ENCODE measurements around the gene OR6X1.

OR6X1 gene, protein sequence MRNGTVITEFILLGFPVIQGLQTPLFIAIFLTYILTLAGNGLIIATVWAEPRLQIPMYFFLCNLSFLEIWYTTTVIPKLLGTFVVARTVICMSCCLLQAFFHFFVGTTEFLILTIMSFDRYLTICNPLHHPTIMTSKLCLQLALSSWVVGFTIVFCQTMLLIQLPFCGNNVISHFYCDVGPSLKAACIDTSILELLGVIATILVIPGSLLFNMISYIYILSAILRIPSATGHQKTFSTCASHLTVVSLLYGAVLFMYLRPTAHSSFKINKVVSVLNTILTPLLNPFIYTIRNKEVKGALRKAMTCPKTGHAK

DNA sequence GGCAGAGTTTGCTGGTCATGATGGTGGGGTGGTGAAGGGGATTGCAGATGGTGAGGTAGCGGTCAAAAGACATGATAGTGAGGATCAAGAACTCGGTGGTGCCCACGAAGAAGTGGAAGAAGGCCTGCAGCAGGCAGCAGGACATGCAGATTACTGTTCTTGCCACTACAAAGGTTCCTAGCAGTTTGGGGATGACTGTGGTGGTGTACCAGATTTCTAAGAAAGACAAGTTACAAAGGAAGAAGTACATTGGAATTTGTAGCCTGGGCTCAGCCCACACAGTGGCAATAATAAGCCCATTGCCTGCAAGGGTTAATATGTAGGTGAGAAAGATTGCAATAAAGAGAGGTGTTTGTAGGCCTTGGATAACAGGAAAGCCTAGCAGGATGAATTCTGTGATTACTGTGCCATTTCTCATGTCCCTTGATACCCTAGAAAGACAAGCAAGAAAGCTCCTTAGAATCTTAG is at the start of gene OR6X1:
OR6X1 (minus strand) TSS at position 418 of the 468 bp plus-strand sequence; CDS start at position 418, 0 bp downstream.
- no peak for DNase-seq

DNA sequence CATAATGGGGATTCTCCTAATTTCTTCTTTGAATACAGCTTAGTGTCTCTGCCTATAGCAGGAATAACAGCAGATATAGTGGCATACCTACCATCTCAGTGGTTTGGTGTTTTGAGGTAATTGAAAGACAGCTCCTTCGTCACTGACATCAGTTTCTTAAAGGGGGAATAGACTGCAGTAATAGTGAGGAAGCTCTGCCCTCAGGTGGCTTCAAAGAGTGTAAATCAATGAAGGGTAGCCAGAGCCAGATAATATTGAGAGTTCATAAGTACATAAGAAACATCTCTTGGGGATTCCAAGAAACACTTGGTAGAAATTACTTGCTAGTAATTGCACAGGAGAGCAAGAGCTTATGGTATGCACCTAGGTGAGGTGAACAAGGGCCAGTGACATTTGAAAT is 47.4 kb upstream of the OR6X1 start:
- no peak for DNase-seq

DNA sequence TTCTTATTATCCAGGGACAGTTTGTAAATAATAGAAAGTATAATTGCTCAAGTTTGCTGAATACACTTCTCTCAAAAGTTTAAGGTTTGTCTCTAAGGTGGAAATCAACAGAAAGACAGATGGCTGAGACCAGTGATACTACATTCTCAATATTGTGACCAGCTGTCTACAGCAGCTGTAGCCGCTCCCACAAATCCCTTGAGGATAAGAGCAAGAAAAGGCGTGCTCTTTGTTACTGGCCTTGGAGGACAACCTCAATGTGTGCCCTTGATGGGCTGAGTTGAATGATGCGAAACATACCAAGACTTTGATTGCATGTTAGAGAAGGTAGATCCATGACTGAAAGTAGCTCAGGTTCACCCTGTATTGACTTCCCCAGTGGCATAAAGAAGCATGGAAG is 45.7 kb upstream of the OR6X1 start:
- DNase-seq = no peak

DNA sequence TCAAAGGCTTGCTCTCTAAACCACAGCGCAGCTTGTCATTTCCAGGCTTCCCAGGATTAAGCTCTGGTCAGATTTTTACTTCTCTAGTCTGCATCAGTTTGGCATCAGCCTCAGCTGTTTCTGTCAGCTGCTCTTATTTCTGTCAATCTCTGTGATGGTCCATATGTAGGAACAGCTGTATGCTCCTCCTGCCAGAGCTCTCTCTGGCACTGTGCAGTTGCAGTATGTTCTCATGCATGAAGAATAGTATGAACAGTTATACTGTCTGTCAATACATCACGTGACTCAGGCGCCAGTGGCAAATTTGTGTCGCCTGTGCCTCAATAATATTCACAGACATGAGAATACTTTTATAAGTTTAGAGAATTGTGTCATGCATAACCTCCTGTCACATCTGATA is 45.1 kb upstream of the OR6X1 start:
- DNase-seq = no peak

DNA sequence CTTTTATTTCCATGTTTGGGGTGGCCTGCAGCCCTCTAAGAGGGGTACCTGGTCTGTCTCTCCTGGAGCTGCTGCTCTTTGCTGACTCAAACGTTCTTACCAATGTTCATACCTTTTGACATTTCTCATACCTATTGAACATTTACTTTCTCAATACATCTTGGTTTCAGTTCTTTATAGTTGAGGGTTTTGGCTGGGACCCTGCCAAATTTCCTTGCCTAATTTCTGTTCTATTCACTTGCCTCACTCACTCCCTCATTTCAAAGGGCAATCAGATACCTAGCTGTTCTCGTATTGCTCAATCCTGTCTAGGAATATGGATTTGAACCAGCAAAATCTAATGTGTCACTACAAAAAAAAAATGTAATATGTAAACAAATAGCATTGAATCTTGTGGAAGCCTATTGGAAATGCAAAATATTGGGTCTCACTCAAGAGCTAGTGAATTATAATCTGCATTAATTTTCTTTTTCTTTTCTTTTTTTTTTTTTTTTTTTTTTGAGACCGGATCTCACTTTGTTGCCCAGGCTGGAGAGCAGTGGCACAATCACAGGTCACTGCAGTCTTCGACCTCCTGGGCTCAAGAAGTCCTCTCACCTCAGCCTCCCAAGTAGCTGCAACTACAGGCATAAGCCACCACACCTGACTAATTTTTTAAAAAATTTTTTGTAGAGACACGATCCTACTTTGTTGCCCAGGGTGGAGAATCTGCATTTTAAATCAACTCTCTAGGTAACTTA is 44.4 kb upstream of the OR6X1 start:
- DNase-seq = no peak

DNA sequence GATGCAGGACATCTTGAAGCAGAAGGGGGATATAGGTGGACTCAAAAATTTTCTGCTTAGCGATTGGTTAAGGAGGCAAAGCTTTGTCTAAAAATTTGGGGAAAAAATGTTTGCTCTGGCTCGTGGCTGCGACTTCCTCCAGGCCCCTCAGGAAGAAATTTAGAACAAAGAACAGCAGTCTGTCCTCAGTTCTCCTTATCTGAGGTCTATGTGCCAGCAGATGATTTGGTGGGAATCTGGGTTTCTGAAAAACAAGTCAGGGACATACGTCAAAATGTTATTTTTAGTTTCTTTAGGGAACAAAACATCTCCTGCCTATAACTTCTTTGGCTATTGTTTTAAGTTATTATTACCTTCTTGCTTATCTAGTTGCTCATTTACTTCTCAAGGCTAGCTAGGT is 43.8 kb upstream of the OR6X1 start:
- no peak for DNase-seq

DNA sequence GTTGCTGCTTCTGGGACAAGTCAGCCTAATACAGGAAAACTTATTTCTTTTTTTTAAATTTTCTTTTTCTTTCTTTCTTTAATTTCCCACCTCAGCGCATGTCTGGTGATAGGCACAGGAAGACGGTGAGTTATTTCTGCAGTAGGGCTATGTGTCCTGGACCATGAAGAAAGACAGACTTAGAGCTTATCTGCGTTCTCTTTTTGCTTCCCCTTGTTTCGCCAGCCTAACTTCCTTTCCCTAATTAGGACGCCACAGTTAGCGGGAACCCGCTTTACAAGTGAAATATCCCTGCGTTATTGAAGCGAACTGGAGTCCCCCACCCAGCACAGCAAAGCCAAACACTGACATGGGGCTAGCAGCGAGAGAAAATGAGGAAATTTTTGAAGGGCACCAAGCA is 43.2 kb upstream of the OR6X1 start:
- no peak for DNase-seq

DNA sequence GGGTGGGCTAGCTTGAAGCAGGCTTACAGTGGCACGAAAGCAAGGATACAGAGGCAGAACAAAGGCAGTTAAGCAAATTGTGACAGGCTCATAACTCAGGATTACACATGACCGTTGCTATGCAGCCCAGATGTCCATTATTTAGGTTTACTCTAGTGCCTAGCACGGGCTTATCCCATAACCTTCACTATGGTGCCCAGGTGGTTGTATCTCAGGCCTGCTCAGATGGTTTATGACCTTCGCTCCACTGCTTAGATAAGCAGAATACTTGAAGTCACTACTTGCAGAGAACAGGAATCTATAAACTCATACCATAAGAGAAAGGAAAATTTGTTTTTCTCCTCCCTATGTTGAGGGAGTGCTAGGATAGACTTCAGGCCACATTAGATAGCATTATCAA is 42.8 kb upstream of the OR6X1 start:
- DNase-seq = no peak

DNA sequence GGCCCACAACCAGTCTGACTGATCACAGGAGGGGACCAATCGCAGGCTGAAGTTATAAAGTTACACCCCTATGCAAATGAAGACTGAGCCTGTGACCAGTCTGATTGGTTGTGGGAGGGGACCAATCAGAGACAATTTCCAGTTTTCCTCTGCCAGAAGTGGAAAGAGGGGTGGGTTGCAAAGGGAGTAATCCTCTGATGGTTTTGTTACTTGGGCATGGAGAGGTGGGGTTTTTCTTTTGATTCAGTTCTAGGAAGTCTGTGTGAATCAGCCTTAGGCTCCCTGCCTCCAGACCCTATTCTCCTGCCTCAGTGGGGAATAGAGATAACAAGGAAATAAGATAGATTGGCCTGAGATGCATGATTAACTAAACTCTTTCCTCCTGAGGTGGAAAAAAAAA is 41.9 kb upstream of the OR6X1 start:
- DNase-seq = no peak

DNA sequence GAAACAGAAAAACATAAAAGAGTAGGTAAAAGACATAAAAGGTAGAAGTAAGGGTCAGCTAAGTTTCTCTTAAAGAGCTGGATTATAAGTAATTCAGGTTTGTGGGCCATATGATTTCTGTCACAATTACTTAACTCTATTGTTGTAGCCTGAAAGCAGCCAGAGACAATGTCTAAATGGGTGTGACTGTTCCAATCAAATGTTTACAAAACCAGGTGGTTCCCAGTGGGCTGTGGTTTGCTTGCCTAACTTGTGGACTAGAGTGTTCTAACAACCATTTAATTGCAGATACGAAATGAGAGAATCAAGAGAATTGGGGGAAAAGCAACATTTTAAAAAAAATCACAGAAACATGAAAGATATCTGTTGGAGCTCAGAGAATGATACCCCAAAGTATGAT is 29.2 kb upstream of the OR6X1 start:
- DNase-seq = no peak

DNA sequence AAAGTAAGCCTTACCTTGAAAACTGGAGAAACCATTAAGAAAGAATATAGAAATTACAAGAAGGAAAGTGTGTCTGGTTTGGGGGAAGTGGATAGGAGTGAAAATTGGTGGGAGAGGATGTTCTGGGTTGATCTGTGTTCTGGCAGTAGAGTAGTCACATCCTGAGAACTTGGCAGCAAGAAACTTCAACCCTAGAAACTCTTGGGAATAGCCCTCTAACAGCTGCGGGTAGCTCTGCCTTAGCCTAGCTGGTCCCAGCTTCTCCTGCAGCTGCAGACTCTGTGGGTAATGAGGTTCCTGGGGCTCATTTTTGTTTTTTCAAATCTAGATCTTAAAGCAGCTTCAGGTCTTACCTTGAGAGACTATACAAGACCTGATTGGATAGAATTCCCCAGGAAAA is 24.2 kb upstream of the OR6X1 start:
- DNase-seq = no peak

DNA sequence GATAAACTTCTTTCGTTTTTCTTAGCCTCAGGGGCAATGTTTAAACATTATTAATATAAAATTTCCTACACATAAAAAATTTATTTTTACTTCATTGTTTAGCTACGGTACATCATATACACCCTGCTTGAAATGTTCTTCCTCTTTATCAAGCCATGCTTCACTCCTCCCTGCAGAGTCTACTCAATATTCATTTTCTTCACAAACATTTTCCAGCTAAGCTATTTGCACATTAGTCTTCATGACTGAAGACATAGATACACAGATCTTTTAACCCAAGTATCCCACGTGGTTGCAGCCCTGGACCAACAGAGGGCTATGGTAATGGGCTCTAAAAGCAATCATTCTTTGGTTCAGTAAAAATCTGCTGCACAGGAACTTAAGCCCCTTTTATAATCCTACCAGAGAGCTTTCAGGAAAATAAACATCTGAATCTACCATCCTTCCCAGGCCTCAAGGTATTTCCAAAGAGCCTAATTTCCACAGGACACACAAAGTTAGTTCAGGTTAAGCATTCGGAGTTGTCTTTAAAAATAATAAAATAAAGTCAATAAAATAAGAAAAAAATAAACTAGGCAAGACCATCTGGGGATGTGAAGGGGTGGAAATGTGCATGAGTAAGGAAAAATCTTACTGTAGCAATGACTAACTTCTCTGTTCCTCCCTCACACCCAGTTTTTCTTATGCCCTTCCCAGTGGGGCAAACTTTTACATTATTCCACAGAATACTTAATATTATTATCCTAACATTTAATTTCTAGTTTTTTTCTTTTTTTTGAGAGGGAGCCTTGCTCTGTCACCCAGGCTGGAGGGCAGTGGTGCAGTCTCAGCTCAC is 21.6 kb upstream of the OR6X1 start:
- DNase-seq = no peak

DNA sequence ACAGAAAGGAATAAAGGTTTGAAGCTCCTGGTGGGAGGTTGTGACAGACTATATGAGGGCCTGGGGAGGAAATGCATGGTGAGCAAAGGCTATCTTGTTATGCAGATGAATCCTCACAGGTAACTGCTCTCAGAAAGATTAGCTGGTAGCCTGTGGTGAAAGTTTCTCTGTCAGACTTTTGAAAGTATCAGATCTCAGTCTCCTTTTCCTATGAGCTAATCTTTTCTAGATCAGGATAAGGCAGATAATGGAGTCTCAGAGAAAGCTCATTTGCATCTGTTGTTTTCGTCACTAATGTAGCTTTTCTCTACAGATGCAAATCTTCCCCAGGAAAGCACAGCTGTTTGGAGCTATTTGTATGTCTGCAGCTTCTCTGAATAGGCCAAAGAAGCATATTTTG is 21.0 kb upstream of the OR6X1 start:
- no peak for DNase-seq

DNA sequence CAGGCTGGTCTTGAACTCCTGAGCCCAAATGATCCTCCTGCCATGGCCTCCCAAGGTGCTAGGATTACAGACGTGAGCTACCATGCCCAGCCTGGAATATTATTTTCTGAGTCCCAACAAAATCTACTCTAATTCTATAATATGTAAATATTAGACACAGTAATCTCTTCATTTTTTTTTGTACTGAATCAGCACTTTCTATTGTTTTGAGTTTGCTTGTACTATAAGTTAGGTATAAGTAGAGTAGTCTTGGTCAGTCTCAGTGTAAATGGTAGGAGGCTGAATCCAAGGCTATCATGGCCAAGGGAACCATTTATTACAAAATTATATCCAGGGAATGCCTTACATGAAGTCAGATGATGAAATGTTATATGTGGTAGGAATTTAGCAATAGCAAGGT is 19.6 kb upstream of the OR6X1 start:
- no peak for DNase-seq

DNA sequence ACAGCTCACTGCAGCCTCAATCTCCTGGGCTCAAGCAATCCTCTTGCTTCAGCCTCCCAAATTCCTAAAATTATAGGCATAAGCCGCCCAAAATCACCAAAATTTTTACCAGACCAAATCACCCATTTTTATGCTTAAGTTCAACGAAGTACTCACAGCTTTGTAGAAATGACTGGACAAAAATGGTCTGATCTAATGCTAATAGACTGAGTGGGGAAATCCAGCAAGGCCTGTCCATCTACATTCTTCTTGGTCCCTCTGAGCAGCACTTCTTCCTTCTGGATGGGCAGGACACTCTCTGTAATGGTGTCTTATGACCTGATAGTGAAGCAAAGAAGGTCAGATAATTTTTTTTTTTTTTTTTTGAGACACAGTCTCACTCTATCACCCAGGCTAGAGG is 18.7 kb upstream of the OR6X1 start:
- no peak for DNase-seq

DNA sequence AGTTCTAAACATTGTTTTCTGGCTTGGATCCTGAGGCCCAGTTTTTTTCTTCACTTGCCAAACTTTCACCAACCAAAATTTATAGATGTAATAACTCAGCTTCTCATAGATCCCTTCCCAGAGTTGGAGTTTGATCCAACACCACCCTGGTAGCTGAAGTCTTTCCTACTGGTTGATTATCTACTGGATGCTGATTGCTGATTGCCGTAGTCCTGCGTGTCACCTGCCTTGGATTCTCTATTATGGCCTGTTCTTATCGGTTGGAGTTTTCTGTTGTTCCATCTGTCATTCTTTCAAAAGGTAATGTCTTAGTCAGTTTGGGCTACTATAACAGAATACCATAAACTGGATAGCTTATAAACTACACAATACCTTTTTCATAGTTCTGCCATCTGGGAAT is 17.3 kb upstream of the OR6X1 start:
- no peak for DNase-seq

DNA sequence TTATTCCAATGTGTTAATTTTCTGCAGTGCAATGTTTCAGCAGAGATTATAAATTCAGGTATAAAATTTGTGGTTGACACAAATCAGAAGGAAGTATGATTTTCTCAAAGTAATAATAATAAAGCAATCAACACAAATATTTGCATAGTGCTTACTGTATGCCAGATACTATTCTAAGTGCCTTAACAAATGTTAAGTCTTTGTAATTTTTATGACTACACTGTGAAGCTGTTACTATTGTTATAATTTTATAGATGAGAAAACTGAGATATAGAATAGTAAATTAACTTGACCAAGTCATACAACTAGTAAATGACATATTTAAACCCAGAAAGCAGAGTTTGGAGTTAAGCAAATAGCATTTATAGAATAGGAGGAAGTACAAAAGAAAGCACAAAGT is 16.4 kb upstream of the OR6X1 start:
- no peak for DNase-seq

DNA sequence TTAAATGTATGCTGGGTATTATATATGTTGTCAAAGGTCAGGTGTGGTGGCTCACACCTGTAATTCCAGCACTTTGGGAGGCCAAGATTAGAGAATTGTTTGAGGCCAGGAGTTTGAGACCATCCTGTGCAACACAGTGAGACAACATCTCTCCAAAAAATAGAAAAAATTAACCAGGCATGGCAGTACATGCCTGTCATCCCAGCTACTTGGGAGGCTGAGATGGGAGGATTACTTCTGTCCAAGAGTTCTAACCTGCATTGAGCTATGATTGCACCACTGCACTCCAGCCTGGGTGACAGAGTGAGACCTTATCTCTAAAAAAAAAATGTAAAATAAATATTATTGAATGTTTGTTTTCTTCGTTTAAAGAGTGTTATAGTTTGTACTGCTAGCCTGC is 11.3 kb upstream of the OR6X1 start:
- no peak for DNase-seq

DNA sequence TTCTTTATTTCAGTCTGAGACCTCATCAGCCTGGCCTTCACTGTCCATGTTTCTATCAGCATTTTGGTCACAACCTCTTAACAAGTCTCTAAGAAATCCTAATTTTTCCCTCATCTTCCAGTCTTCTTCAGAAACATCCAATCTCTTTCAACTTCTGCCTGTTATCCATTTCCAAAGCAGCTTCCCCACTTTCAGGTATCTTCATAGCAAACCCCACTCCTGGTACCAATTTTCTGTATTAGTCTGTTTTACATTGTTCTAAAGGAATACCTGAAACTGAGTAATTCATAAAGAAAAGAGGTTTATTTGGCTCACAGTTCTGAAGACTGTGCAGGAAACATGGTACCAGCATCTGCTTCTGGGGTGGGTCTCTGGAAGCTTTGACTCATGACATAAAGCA is 8.1 kb upstream of the OR6X1 start:
- DNase-seq = no peak

DNA sequence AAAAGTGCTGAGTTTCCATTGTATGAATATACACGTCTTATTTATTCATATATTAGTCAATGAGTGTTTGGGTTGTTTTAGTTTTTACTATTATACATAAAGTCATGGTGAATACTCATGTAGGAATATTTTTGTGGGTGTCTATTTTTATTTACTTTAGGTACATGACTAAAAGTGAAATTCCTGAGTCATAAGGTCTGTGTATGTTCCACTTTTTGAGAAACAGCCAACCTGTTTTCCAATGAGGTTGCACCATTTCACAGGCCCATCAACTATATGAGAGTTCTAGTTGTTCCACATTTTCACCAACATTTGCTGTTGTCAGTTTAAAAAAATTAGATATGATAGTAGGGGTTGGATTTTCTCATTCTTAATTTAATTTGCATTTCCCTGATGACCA is 6.6 kb upstream of the OR6X1 start:
- no peak for DNase-seq

DNA sequence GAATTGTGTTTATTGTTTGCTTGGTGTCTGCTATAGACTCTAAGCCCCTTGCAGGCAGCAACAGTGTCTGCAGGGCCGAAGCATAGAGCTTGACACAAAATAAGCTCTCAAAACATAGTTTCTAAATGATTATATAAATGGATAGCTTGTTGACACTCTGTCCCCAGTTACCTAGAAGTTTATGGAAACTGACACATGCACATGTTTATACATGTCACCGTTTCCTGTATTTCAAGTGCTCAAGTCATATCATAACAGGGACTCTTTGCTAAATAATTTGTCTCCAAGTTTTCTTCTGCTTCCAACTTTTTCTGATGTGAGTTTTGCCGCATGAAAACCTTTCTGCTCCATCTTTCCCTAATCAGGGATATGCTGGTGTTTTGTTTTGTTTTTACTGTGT is 3.7 kb upstream of the OR6X1 start:
- DNase-seq = no peak

DNA sequence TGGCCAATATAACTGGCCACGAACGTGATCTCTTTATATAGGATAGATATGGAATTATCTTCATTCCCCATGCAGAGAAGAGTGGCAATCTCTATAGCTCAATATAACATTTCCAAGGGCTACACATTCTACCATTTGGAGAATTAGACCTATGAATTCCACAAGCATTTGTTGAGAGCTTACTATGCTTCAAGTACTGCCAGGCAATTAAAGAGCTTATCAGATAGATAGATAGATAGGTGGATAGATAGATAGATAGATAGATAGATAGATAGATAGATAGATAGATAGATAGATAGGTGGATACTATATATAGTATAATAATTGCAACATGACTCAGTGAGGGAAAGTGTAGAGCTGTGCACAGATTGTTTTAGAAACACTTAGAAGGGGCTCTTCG is 1.5 kb upstream of the OR6X1 start:
- DNase-seq = no peak

DNA sequence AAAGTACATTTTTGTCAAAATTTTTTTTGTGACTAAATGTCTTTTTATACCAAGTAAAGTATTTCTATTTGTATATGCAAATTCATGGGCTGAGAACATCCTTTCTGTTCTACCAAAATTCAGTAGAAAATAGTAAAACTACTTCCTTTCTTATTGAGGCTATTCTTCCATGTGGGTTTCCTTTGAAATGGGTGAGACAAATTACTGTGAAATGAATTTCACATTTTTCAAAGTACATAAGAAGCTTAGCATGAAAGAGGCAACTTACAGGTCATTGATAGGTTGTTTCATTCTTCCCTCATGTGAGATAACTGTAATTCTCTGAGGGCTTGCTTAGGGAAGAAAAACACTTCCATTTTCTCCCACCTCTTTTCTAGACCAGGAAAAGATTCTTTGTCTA is 1.0 kb upstream of the OR6X1 start:
- DNase-seq = no peak

All from C1 segment of cervical spinal cord (tissue), 14 donors.